Measurements from ENCODE around the gene MACROD2. TPM values are rescaled to one million over a fixed set of nuclear protein-coding genes. Genes with fewer than 3 reads are reported as not detected.
"Not testable (repeated sequence)": the region's sequence is repeated elsewhere in the genome, so short reads cannot be mapped to it uniquely, and the experiment has no call there.

The MACROD2 gene
- total RNA-seq, 1 donor from 2014 or later = 6.4 TPM

GRCh38 chr20:15977758-15978157, 1982.4 kb downstream of the MACROD2 start:
- Mint-ChIP-seq H3K36me3 (ENCODE audit: low read depth) (peaks cover 8% of the 10 kb centered on the region), H3K27ac (ENCODE audit: unreplicated experiment) (no peak overlapping the region), H3K4me1 (peaks cover 18% of the 10 kb centered on the region), H3K9me3 (peaks cover 9% of the 10 kb centered on the region), H3K27me3 (ENCODE audit: low read depth) (no peaks in the 10 kb centered on the region), H3K4me3 (no peak overlapping the region)
- no peak for TF ChIP-seq CTCF (conservative IDR thresholded peaks at IDR 0.05)
- DNase-seq (ENCODE audit: low read depth, low spot score) = no peak

- not testable (repeated sequence) for H3K36me3 Mint-ChIP-seq (ENCODE audit: low read depth); H3K4me1 Mint-ChIP-seq; H3K27me3 Mint-ChIP-seq (ENCODE audit: low read depth); H3K9me3 Mint-ChIP-seq; H3K4me3 Mint-ChIP-seq; DNase-seq (ENCODE audit: low read depth, low spot score)
- H3K27ac Mint-ChIP-seq (ENCODE audit: unreplicated experiment) = peak overlapping the region; percentile 50
Observed at GRCh38 chr20:15985494-15986368, 1990.4 kb downstream of the MACROD2 start.

GRCh38 chr20:15986690-15987089, 1991.4 kb downstream of the MACROD2 start:
- no peak for DNase-seq (ENCODE audit: low read depth, low spot score)
- Mint-ChIP-seq H3K4me1 (peaks cover 5% of the 10 kb centered on the region), H3K4me3 (no peak overlapping the region), H3K9me3 (peaks cover 6% of the 10 kb centered on the region), H3K27me3 (ENCODE audit: low read depth) (no peaks in the 10 kb centered on the region), H3K36me3 (ENCODE audit: low read depth) (peaks cover 5% of the 10 kb centered on the region), H3K27ac (ENCODE audit: unreplicated experiment) (no peak overlapping the region)
- TF ChIP-seq CTCF (conservative IDR thresholded peaks at IDR 0.05) = no peak

GRCh38 chr20:15991279-15991678, 1996.0 kb downstream of the MACROD2 start:
- Mint-ChIP-seq H3K27ac (ENCODE audit: unreplicated experiment) (no peak overlapping the region), H3K4me3 (no peak overlapping the region), H3K9me3 (peaks cover 10% of the 10 kb centered on the region), H3K36me3 (ENCODE audit: low read depth) (peaks cover 6% of the 10 kb centered on the region), H3K4me1 (no peaks in the 10 kb centered on the region), H3K27me3 (ENCODE audit: low read depth) (no peaks in the 10 kb centered on the region)
- no peak for TF ChIP-seq CTCF (conservative IDR thresholded peaks at IDR 0.05)
- DNase-seq (ENCODE audit: low read depth, low spot score) = no peak

GRCh38 chr20:15992564-15992963, 1997.2 kb downstream of the MACROD2 start:
- no peak for TF ChIP-seq CTCF (conservative IDR thresholded peaks at IDR 0.05)
- H3K9me3 Mint-ChIP-seq = peaks cover 11% of the 10 kb centered on the region
- H3K4me1 Mint-ChIP-seq = no peaks in the 10 kb centered on the region
- H3K4me3 Mint-ChIP-seq = no peak overlapping the region
- no peaks in the 10 kb centered on the region for H3K27me3 Mint-ChIP-seq (ENCODE audit: low read depth)
- no peak overlapping the region for H3K27ac Mint-ChIP-seq (ENCODE audit: unreplicated experiment)
- H3K36me3 Mint-ChIP-seq (ENCODE audit: low read depth) = peaks cover 11% of the 10 kb centered on the region
- no peak for DNase-seq (ENCODE audit: low read depth, low spot score)

GRCh38 chr20:16000112-16000511, 2004.8 kb downstream of the MACROD2 start:
- no peak for TF ChIP-seq CTCF (conservative IDR thresholded peaks at IDR 0.05)
- no peak overlapping the region for H3K4me3 Mint-ChIP-seq
- H3K27ac Mint-ChIP-seq (ENCODE audit: unreplicated experiment) = no peak overlapping the region
- no peak for DNase-seq (ENCODE audit: low read depth, low spot score)
- H3K36me3 Mint-ChIP-seq (ENCODE audit: low read depth) = peaks cover 19% of the 10 kb centered on the region
- no peaks in the 10 kb centered on the region for H3K27me3 Mint-ChIP-seq (ENCODE audit: low read depth)
- no peaks in the 10 kb centered on the region for H3K4me1 Mint-ChIP-seq
- H3K9me3 Mint-ChIP-seq = peaks cover 14% of the 10 kb centered on the region

All from neural crest cell (in vitro differentiated cells).